Adrenal gland (tissue), 5 donors: ENCODE measurements around the gene CSAD.

Experiments used
- POLR2A ChIP-seq, 2 donors: fragments of 450-650 bp; IDR thresholded peaks; one replicate each; pipeline ENCODE4 v1.6.1; 2017; ENCODE audit warnings: antibody characterized with exemption in 2 of 2, mild to moderate bottlenecking in 2 of 2, moderate library complexity in 1 of 2
- TF ChIP-seq, protein P1 (sequence below), 6 experiments: fragments of 450-650 bp in 4 of 6; fragments of 200-600 bp in 2 of 6; sonication (generic) in 1 of 6; IDR thresholded peaks; 1 replicate in 5 of 6; 2 replicates in 1 of 6; pipeline versions ENCODE4 v1.5.1 to v1.8.0; 2016 to 2021; ENCODE audit warnings: antibody characterized with exemption in 6 of 6, mild to moderate bottlenecking in 2 of 6, moderate library complexity in 1 of 6
- donor health status: DM: no; HTN: no; CAD: no.

GRCh38 chr12:53180931-53181645 is 363 bp upstream of the CSAD start:
- TF ChIP-seq, protein P1, sequence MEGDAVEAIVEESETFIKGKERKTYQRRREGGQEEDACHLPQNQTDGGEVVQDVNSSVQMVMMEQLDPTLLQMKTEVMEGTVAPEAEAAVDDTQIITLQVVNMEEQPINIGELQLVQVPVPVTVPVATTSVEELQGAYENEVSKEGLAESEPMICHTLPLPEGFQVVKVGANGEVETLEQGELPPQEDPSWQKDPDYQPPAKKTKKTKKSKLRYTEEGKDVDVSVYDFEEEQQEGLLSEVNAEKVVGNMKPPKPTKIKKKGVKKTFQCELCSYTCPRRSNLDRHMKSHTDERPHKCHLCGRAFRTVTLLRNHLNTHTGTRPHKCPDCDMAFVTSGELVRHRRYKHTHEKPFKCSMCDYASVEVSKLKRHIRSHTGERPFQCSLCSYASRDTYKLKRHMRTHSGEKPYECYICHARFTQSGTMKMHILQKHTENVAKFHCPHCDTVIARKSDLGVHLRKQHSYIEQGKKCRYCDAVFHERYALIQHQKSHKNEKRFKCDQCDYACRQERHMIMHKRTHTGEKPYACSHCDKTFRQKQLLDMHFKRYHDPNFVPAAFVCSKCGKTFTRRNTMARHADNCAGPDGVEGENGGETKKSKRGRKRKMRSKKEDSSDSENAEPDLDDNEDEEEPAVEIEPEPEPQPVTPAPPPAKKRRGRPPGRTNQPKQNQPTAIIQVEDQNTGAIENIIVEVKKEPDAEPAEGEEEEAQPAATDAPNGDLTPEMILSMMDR (IDR thresholded peaks at IDR 0.05) = no peak
- TF ChIP-seq POLR2A (IDR thresholded peaks at IDR 0.05) = peak in 1 of 2 donors; percentile 4
